ENCODE results near the gene SNAP25.

SNAP25 gene

DNA sequence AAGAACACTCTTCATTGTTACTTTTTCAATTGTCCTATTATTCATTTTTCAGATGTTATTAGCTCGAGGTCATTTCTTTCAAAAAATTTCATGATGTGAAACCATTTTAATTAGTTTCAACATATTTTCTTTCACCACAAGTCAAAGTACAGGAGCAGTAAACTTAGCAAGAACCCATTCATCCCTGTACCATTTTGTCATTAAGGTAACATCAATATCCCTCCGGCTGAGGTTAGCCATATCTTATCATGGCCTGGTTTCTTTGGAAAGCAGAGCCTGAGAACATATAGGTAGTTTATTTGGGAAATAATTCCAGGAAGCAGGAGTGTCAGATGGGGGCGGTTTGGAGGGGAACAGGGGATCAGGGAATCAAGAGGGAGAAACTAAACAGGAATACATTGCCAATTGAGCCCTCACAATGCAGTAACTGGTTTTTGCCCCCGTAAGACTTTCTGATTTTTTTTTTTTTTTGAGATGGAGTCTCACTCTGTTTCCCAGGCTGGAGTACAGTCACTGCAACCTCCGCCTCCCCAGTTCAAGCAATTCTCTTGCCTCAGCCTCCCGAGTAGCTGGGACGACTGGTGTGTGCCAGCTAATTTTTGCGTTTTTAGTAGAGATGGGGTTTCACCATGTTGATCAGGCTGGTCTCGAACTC lies 131.7 kb downstream of the SNAP25 start:
- no peak for TF ChIP-seq EZH2phosphoT487 (IDR thresholded peaks at IDR 0.05; ENCODE audit: low read length)
- TF ChIP-seq EZH2 (optimal IDR thresholded peaks at IDR 0.05; ENCODE audit: low read depth, low read length): no peak
- TF ChIP-seq, protein P1, sequence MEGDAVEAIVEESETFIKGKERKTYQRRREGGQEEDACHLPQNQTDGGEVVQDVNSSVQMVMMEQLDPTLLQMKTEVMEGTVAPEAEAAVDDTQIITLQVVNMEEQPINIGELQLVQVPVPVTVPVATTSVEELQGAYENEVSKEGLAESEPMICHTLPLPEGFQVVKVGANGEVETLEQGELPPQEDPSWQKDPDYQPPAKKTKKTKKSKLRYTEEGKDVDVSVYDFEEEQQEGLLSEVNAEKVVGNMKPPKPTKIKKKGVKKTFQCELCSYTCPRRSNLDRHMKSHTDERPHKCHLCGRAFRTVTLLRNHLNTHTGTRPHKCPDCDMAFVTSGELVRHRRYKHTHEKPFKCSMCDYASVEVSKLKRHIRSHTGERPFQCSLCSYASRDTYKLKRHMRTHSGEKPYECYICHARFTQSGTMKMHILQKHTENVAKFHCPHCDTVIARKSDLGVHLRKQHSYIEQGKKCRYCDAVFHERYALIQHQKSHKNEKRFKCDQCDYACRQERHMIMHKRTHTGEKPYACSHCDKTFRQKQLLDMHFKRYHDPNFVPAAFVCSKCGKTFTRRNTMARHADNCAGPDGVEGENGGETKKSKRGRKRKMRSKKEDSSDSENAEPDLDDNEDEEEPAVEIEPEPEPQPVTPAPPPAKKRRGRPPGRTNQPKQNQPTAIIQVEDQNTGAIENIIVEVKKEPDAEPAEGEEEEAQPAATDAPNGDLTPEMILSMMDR (IDR thresholded peaks at IDR 0.05; ENCODE audit: low read length): no peak
- no peaks in the 10 kb centered on the region for H3K27me3 ChIP-seq (replicated peaks; ENCODE audit: insufficient read depth, low read length)
- no peak overlapping the region for H2AFZ ChIP-seq (ENCODE audit: low read length)
- no peak overlapping the region for H3K4me3 ChIP-seq (ENCODE audit: low read length)
- H4K20me1 ChIP-seq (ENCODE audit: insufficient read depth, low read length): no peaks in the 10 kb centered on the region
- H3K36me3 ChIP-seq (replicated peaks; ENCODE audit: insufficient read depth, low read length): no peaks in the 10 kb centered on the region
- no peaks in the 10 kb centered on the region for H3K9me3 ChIP-seq (replicated peaks; ENCODE audit: insufficient read depth, low read length)
- no peak for DNase-seq
- H3K4me2 ChIP-seq (ENCODE audit: low read depth, low read length): no peak overlapping the region
- no peak overlapping the region for H3K9ac ChIP-seq (ENCODE audit: low read length)
- no peaks in the 10 kb centered on the region for H3K79me2 ChIP-seq (ENCODE audit: low read length)
- H3K4me1 ChIP-seq (ENCODE audit: low read length): 0 out of 2 replicates have a peak, but pooled peaks cover 4% of the 10 kb centered on the region
- H3F3A ChIP-seq (ENCODE audit: insufficient read depth, low read length): no peaks in the 10 kb centered on the region
- H3K27ac ChIP-seq (ENCODE audit: low read length): no peak overlapping the region
- no peaks in the 10 kb centered on the region for H3K9me2 ChIP-seq (replicated peaks; ENCODE audit: insufficient read depth, low read length)

DNA sequence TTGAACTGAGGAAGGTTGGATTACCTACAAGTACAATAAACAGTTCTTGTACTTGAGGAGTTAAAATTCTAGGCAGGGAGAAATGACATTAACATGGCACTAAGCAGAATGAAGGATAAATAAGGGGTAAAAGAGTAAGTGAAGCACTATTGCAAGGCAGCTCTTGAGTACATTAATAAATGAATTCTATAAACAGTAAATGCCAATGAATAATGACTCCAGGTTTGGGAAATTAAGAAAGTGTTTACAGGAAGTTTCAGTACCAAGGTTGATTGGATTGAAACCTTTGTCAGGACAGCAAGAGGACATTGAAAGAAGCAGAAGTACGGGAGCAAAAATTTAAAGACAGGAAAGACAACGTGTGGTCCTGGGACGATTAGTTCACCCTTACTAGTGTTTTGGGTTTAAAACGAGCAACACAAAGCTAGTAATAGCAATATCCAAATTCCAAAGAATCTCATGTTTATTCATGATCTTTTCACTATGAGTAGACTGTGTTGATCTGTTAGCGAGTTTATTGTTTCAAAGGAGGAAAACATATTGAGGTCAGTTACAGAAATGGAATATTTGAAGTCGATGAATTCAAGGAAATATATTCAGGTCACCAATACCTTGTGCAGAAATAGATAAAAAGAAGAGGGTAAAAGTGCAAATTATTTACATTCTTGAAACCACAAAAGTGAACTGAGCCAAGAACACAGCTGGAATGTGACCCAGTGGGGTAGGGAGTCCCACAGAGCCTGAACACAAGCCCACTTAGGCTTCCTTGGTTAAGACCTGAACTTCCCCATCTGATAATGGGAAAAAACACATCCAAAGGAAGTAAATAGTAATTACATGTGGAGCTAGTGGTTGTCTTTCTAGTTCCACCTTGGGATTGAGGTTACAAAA lies 134.5 kb downstream of the SNAP25 start:
- Histone ChIP-seq H3K9ac (ENCODE audit: low read length) (no peak overlapping the region), H3K27me3 (replicated peaks; ENCODE audit: insufficient read depth, low read length) (no peaks in the 10 kb centered on the region), H3K79me2 (ENCODE audit: low read length) (no peaks in the 10 kb centered on the region), H3K4me3 (ENCODE audit: low read length) (no peak overlapping the region), H3K4me1 (ENCODE audit: low read length) (0 out of 2 replicates have a peak, but pooled peaks cover 4% of the 10 kb centered on the region), H3K9me3 (replicated peaks; ENCODE audit: insufficient read depth, low read length) (no peaks in the 10 kb centered on the region), H3K9me2 (replicated peaks; ENCODE audit: insufficient read depth, low read length) (no peaks in the 10 kb centered on the region), H2AFZ (ENCODE audit: low read length) (no peak overlapping the region), H3K4me2 (ENCODE audit: low read depth, low read length) (no peak overlapping the region), H3K27ac (ENCODE audit: low read length) (no peak overlapping the region), H3K36me3 (replicated peaks; ENCODE audit: insufficient read depth, low read length) (no peaks in the 10 kb centered on the region), H4K20me1 (ENCODE audit: insufficient read depth, low read length) (no peaks in the 10 kb centered on the region), H3F3A (ENCODE audit: insufficient read depth, low read length) (no peaks in the 10 kb centered on the region)
- no peak for TF ChIP-seq EZH2 (optimal IDR thresholded peaks at IDR 0.05; ENCODE audit: low read depth, low read length)
- TF ChIP-seq EZH2phosphoT487 (IDR thresholded peaks at IDR 0.05; ENCODE audit: low read length): no peak
- TF ChIP-seq, protein P1 (IDR thresholded peaks at IDR 0.05; ENCODE audit: low read length): no peak
- no peak for DNase-seq

DNA sequence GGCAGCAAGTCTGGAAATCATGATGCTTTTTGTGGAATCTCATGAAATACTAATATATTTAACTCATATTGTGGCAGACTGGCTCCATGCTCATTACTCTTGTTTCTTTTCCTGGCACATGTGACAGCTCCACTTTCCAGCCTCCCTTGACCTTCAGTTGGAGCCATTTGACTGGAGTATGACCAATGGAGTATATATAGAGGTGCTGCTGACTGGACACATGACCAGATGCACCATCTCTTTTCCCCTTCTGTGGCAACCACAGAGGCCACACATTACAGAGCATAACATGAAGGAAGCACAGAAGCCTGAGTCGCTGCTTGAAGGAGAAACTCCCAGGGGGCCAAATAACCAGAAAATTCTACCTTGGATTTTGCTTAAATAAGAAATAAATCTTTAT lies 138.0 kb downstream of the SNAP25 start:
- Histone ChIP-seq H3K9me2 (replicated peaks; ENCODE audit: insufficient read depth, low read length) (no peaks in the 10 kb centered on the region), H3K4me3 (ENCODE audit: low read length) (no peak overlapping the region), H3K4me1 (ENCODE audit: low read length) (no peaks in the 10 kb centered on the region), H3K4me2 (ENCODE audit: low read depth, low read length) (no peak overlapping the region), H2AFZ (ENCODE audit: low read length) (no peak overlapping the region), H3K79me2 (ENCODE audit: low read length) (no peaks in the 10 kb centered on the region), H3K27me3 (replicated peaks; ENCODE audit: insufficient read depth, low read length) (no peaks in the 10 kb centered on the region), H3K9me3 (replicated peaks; ENCODE audit: insufficient read depth, low read length) (no peaks in the 10 kb centered on the region), H3K27ac (ENCODE audit: low read length) (no peak overlapping the region), H4K20me1 (ENCODE audit: insufficient read depth, low read length) (no peaks in the 10 kb centered on the region), H3F3A (ENCODE audit: insufficient read depth, low read length) (no peaks in the 10 kb centered on the region), H3K36me3 (replicated peaks; ENCODE audit: insufficient read depth, low read length) (no peaks in the 10 kb centered on the region), H3K9ac (ENCODE audit: low read length) (no peak overlapping the region)
- DNase-seq: no peak
- TF ChIP-seq EZH2 (optimal IDR thresholded peaks at IDR 0.05; ENCODE audit: low read depth, low read length) (no peak), EZH2phosphoT487 (IDR thresholded peaks at IDR 0.05; ENCODE audit: low read length) (no peak)
- TF ChIP-seq, protein P1 (IDR thresholded peaks at IDR 0.05; ENCODE audit: low read length): no peak
